HCT116 (cell line): ENCODE results near the gene PCDHA3. TPM values are rescaled to one million over a fixed set of nuclear protein-coding genes. Genes with fewer than 3 reads are reported as not detected.
"Not testable (repeated sequence)": the region's sequence is repeated elsewhere in the genome, so short reads cannot be mapped to it uniquely, and the experiment has no call there.

Source experiments
- ATAC-seq: fragments of 200-7000 bp; cut with Tn5 transposase; 2 replicates; pipeline ENCODE4 v1.9.1; 2020; ENCODE audit warnings: mild to moderate bottlenecking, moderate library complexity
- BruUV-seq: library from RNA; stranded (reverse); fragments of 400-500 nt; replicated peaks from 2 replicates; lab custom pipeline; 2021; lab: Mats Ljungman, UMichigan
- CTCF ChIA-PET: fragments of 300-600 bp; sonication (Branson Sonifier 250); formaldehyde crosslinking; loops from one replicate; lab custom pipeline; 2021; ENCODE audit warnings: antibody characterized with exemption; lab: Charles Lee
- POLR2A ChIA-PET: fragments of 300-600, 350-600 bp; sonication (Branson Sonifier 250); formaldehyde crosslinking; loops from one replicate; lab custom pipeline; 2021; ENCODE audit warnings: antibody characterized with exemption; lab: Charles Lee
- RAD21 ChIA-PET, 2 experiments: fragments of 300-600 bp; sonication (Branson Sonifier 250); formaldehyde crosslinking; loops; one replicate each; lab custom pipeline; 2023; ENCODE audit warnings: low total read pairs in 2 of 2; ENCODE audit not compliant: uncharacterized antibody in 2 of 2, unreplicated experiment in 2 of 2, low non-redundant PET in 1 of 2; lab: Charles Lee
- DNase-seq: peaks from one replicate; pipeline ENCODE4 v3.0.0-alpha.2; 2010; ENCODE audit warnings: low read depth, low spot score
- H2AFZ ChIP-seq: fragments of 200-600 bp; shearing (Covaris generic), sonication (generic); 2 replicates; pipeline ENCODE4 v1.6.1; 2017; ENCODE audit warnings: low read depth, mixed run types, mixed read lengths, antibody characterized with exemption, low read length; ENCODE audit not compliant: poor library complexity, severe bottlenecking
- H3K27ac ChIP-seq: 2 replicates; pipeline ENCODE4 v1.5.1; 2012; ENCODE audit warnings: low read depth, low read length
- H3K27me3 ChIP-seq: fragments of 200-600 bp; sonication (generic); 2 replicates; pipeline ENCODE4 v1.6.1; 2016; ENCODE audit warnings: mixed run types, low read length, mixed read lengths; ENCODE audit not compliant: insufficient read depth
- H3K36me3 ChIP-seq, 2 experiments: fragments of 200-500 bp in 1 of 2; fragments of 200-600 bp in 1 of 2; sonication (Bioruptor generic) in 1 of 2; sonication (generic) in 1 of 2; 2 replicates each; pipeline versions ENCODE4 v1.5.1 to v1.6.1; 2014 to 2016; ENCODE audit warnings: low read length in 2 of 2, inconsistent platforms in 1 of 2, mixed read lengths in 1 of 2, mixed run types in 1 of 2; ENCODE audit not compliant: insufficient read depth in 2 of 2, control insufficient read depth in 1 of 2
- H3K4me1 ChIP-seq, 2 experiments: fragments of 200-600 bp in 1 of 2; sonication (generic) in 1 of 2; 2 replicates each; pipeline versions ENCODE4 v1.5.1 to v1.6.1; 2012 to 2017; ENCODE audit warnings: low read length in 2 of 2, inconsistent platforms in 1 of 2, mild to moderate bottlenecking in 1 of 2, mixed read lengths in 1 of 2, mixed run types in 1 of 2, moderate library complexity in 1 of 2; ENCODE audit not compliant: insufficient read depth in 2 of 2, control insufficient read depth in 1 of 2
- H3K4me2 ChIP-seq: fragments of 200-600 bp; sonication (generic); 2 replicates; pipeline ENCODE4 v1.6.1; 2017; ENCODE audit warnings: mixed run types, low read length, mixed read lengths
- H3K4me3 ChIP-seq, 2 experiments: fragments of 200-600 bp in 1 of 2; sonication (generic) in 1 of 2; replicated peaks in 1 of 2; 2 replicates each; pipeline ENCODE4 v1.5.1; 2011 to 2016; ENCODE audit warnings: low read length in 2 of 2, control low read depth in 1 of 2, low read depth in 1 of 2, mild to moderate bottlenecking in 1 of 2, mixed read lengths in 1 of 2, mixed run types in 1 of 2
- H3K79me2 ChIP-seq: fragments of 200-600 bp; sonication (generic); 2 replicates; pipeline ENCODE4 v1.6.1; 2017; ENCODE audit warnings: mild to moderate bottlenecking, mixed run types, low read length, moderate library complexity, mixed read lengths; ENCODE audit not compliant: insufficient read depth
- H3K9ac ChIP-seq: fragments of 200-600 bp; sonication (generic); 2 replicates; pipeline ENCODE4 v1.6.1; 2016; ENCODE audit warnings: low read length, mixed read lengths
- H3K9me2 ChIP-seq: fragments of 200-600 bp; sonication (generic), shearing (Covaris generic); 2 replicates; pipeline ENCODE4 v1.6.1; 2017; ENCODE audit warnings: mixed run types, mild to moderate bottlenecking, moderate library complexity; ENCODE audit not compliant: insufficient read depth
- H3K9me3 ChIP-seq, 2 experiments: fragments of 200-500 bp in 1 of 2; fragments of 200-600 bp in 1 of 2; sonication (Bioruptor generic) in 1 of 2; sonication (generic) in 1 of 2; 2 replicates each; pipeline ENCODE4 v1.6.1; 2014 to 2017; ENCODE audit warnings: low read length in 2 of 2, mixed read lengths in 2 of 2, inconsistent platforms in 1 of 2, low read depth in 1 of 2, mild to moderate bottlenecking in 1 of 2, mixed run types in 1 of 2, moderate library complexity in 1 of 2; ENCODE audit not compliant: control insufficient read depth in 1 of 2, insufficient read depth in 1 of 2
- H4K20me1 ChIP-seq: fragments of 200-600 bp; sonication (generic), shearing (Covaris generic); 2 replicates; pipeline ENCODE4 v1.6.1; 2017; ENCODE audit warnings: mixed run types, mild to moderate bottlenecking, moderate library complexity; ENCODE audit not compliant: insufficient read depth
- CTCF ChIP-seq, 3 experiments: fragments of 200-600 bp in 1 of 3; sonication (generic) in 1 of 3; IDR thresholded peaks in 2 of 3; conservative IDR thresholded peaks in 1 of 3; 2 replicates each; pipeline ENCODE4 v1.5.1; 2012 to 2017; ENCODE audit warnings: low read depth in 2 of 3, low read length in 2 of 3, antibody characterized with exemption in 1 of 3, borderline replicate concordance in 1 of 3, control low read depth in 1 of 3, mild to moderate bottlenecking in 1 of 3, mixed read lengths in 1 of 3, mixed run types in 1 of 3, moderate library complexity in 1 of 3; ENCODE audit not compliant: insufficient read depth in 1 of 3
- POLR2AphosphoS5 ChIP-seq: IDR thresholded peaks from 2 replicates; pipeline ENCODE4 v1.6.1; 2011; ENCODE audit warnings: mild to moderate bottlenecking, low read depth, low read length, moderate library complexity
- RAD21 ChIP-seq: IDR thresholded peaks from 2 replicates; pipeline ENCODE4 v1.6.1; 2012; ENCODE audit warnings: low read depth, mild to moderate bottlenecking
- REST ChIP-seq: IDR thresholded peaks from 2 replicates; pipeline ENCODE4 v1.6.1; 2012; ENCODE audit warnings: low read depth
- intact Hi-C: fragments of 100-400 bp; cut with micrococcal nuclease; formaldehyde crosslinking; loops from 2 replicates; pipeline ENCODE4 v1.10.0; 2022
- total RNA-seq: library from RNA; stranded (reverse); gene quantifications from one replicate; pipeline ENCODE4 v1.2.1, GENCODE V29; 2021; ENCODE audit not compliant: unreplicated experiment

Gene PCDHA3
- total RNA-seq, 1 experiment from 2014 or later, result not detected

GRCh38 chr5:140806834-140807775 lies 6.2 kb downstream of the PCDHA3 start, which contains the start of gene PCDHA4:
Gene PCDHA4, plus strand, starts transcription at chr5:140807068.
- no peaks in the 10 kb centered on the region for H3K27me3 ChIP-seq
- H3K4me1 ChIP-seq, result no peaks in the 10 kb centered on the region
- CTCF ChIA-PET, result interaction anchor here (0.9 kb wide), 2 partner anchors 8 to 234 kb away, joined by 3 read pairs; no protein-coding TSS in a partner anchor
- POLR2A ChIA-PET, result no interaction called here
- H4K20me1 ChIP-seq, result no peaks in the 10 kb centered on the region
- H3K4me2 ChIP-seq, result no peak within 1 kb of the TSS
- BruUV-seq, result no TSS peak
- DNase-seq, result no peak
- no peaks in the 10 kb centered on the region for H3K79me2 ChIP-seq
- intact Hi-C loops, result no loop called here
- no peak within 1 kb of the TSS for H3K9ac ChIP-seq
- H3K4me3 ChIP-seq, result no peak within 1 kb of the TSS
- no peak within 1 kb of the TSS for H3K27ac ChIP-seq
- peaks cover 0 to 5% of the 10 kb centered on the region in 2 experiments; a peak in 2 of 4 replicates for H3K9me3 ChIP-seq
- TF ChIP-seq CTCF (IDR thresholded peaks at IDR 0.05 in 2 of 3, conservative IDR thresholded peaks at IDR 0.05 in 1 of 3; ENCODE audit: borderline replicate concordance in 1 of 3, insufficient read depth in 1 of 3, low read depth in 2 of 3, low read length in 2 of 3) (peak; percentile 6 to 60 (median 57); a peak in 4 of 6 replicates), RAD21 (peak; percentile 36; the same call in 1 of the 2 replicates), POLR2AphosphoS5 (no peak), REST (no peak)
- H3K9me2 ChIP-seq, result no peaks in the 10 kb centered on the region
- H2AFZ ChIP-seq, result no peak within 1 kb of the TSS
- RAD21 ChIA-PET, result no interaction called here
- no peaks in the 10 kb centered on the region for H3K36me3 ChIP-seq
- ATAC-seq, result peak; percentile 65

GRCh38 chr5:140808241-140808888 lies 7.5 kb downstream of the PCDHA3 start:
- DNase-seq, RAD21 ChIA-PET, H3K4me2 ChIP-seq, H3K27ac ChIP-seq, ATAC-seq, H4K20me1 ChIP-seq, H3K79me2 ChIP-seq, intact Hi-C loops, H3K4me3 ChIP-seq, H3K9me3 ChIP-seq, H3K9me2 ChIP-seq, BruUV-seq, H3K9ac ChIP-seq, H3K36me3 ChIP-seq, H2AFZ ChIP-seq, POLR2A ChIA-PET, H3K27me3 ChIP-seq, H3K4me1 ChIP-seq: not testable (repeated sequence)
- CTCF ChIA-PET, result interaction anchor here (0.9 kb wide), 1 partner anchor 10 kb away, joined by 3 read pairs; no protein-coding TSS in a partner anchor
